OCI-LY1 (cell line): Measurements from ENCODE around the gene MPPED1.

Source experiments
- H2AFZ ChIP-seq: fragments of 200-600 bp; sonication (generic), shearing (Covaris generic); 2 replicates; pipeline ENCODE4 v1.6.0; 2014; ENCODE audit warnings: antibody characterized with exemption, mild to moderate bottlenecking, low read length
- H3F3A ChIP-seq: fragments of 200-600 bp; sonication (generic), shearing (Covaris generic); 2 replicates; pipeline ENCODE4 v1.6.0; 2014; ENCODE audit warnings: mild to moderate bottlenecking, antibody characterized with exemption, low read length, moderate library complexity; ENCODE audit not compliant: insufficient read depth
- H3K27ac ChIP-seq: fragments of 200-600 bp; sonication (generic); 2 replicates; pipeline ENCODE4 v1.5.1; 2014; ENCODE audit warnings: low read length, mixed run types, mild to moderate bottlenecking, low read depth; ENCODE audit not compliant: poor library complexity, severe bottlenecking
- H3K27me3 ChIP-seq: fragments of 200-600 bp; sonication (generic); 2 replicates; pipeline ENCODE4 v1.6.0; 2014; ENCODE audit warnings: antibody characterized with exemption, mild to moderate bottlenecking, low read length, moderate library complexity; ENCODE audit not compliant: insufficient read depth
- H3K36me3 ChIP-seq: fragments of 200-600 bp; sonication (generic); 2 replicates; pipeline ENCODE4 v1.6.1; 2014; ENCODE audit warnings: mild to moderate bottlenecking, antibody characterized with exemption, low read length, moderate library complexity, mixed read lengths; ENCODE audit not compliant: insufficient read depth
- H3K4me1 ChIP-seq: fragments of 200-600 bp; sonication (generic); 2 replicates; pipeline ENCODE4 v1.5.1; 2014; ENCODE audit warnings: mild to moderate bottlenecking, low read length, moderate library complexity; ENCODE audit not compliant: insufficient read depth, severe bottlenecking
- H3K4me2 ChIP-seq: fragments of 200-600 bp; sonication (generic), shearing (Covaris generic); 2 replicates; pipeline ENCODE4 v1.6.1; 2014; ENCODE audit warnings: low read length
- H3K4me3 ChIP-seq: fragments of 200-600 bp; sonication (generic); 2 replicates; pipeline ENCODE4 v1.5.1; 2014; ENCODE audit warnings: low read length, low read depth, mild to moderate bottlenecking, mixed read lengths; ENCODE audit not compliant: poor library complexity, severe bottlenecking
- H3K79me2 ChIP-seq: fragments of 200-600 bp; shearing (Covaris generic); 2 replicates; pipeline ENCODE4 v1.6.1; 2016; ENCODE audit warnings: mixed run types, low read length, mixed read lengths; ENCODE audit not compliant: insufficient read depth
- H3K9ac ChIP-seq: fragments of 200-600 bp; sonication (generic), shearing (Covaris generic); 2 replicates; pipeline ENCODE4 v1.6.1; 2014; ENCODE audit warnings: mild to moderate bottlenecking, low read length, mixed read lengths
- H3K9me2 ChIP-seq: fragments of 200-600 bp; sonication (generic), shearing (Covaris generic); 2 replicates; pipeline ENCODE4 v1.6.1; 2014; ENCODE audit warnings: low read depth, mild to moderate bottlenecking, low read length, mixed read lengths
- H3K9me3 ChIP-seq: fragments of 200-600 bp; shearing (Covaris generic); 2 replicates; pipeline ENCODE4 v1.6.1; 2014; ENCODE audit warnings: low read length, mixed read lengths
- H4K20me1 ChIP-seq: fragments of 200-600 bp; sonication (generic), shearing (Covaris generic); 2 replicates; pipeline ENCODE4 v1.6.0; 2016; ENCODE audit warnings: mild to moderate bottlenecking, low read length; ENCODE audit not compliant: insufficient read depth
- CTCF ChIP-seq: fragments of 200-600 bp; sonication (generic), shearing (Covaris generic); IDR thresholded peaks from 2 replicates; pipeline ENCODE4 v1.5.1; 2017; ENCODE audit warnings: mild to moderate bottlenecking, antibody characterized with exemption, low read length, moderate library complexity, mixed read lengths
- EZH2 ChIP-seq: fragments of 200-600 bp; sonication (generic), shearing (Covaris generic); IDR thresholded peaks from 2 replicates; pipeline ENCODE4 v1.8.0; 2017; ENCODE audit warnings: borderline replicate concordance, mixed run types, mild to moderate bottlenecking, antibody characterized with exemption, low read length, moderate library complexity, mixed read lengths

MPPED1 gene

GRCh38 chr22:43543522-43544288 lies 131.9 kb downstream of the MPPED1 start:
- H3K36me3 ChIP-seq, result no peaks in the 10 kb centered on the region
- H3F3A ChIP-seq, result no peaks in the 10 kb centered on the region
- no peaks in the 10 kb centered on the region for H4K20me1 ChIP-seq
- no peaks in the 10 kb centered on the region for H3K9me2 ChIP-seq
- no peak overlapping the region for H3K9ac ChIP-seq
- H3K9me3 ChIP-seq, result no peaks in the 10 kb centered on the region
- no peak overlapping the region for H3K4me2 ChIP-seq
- no peak overlapping the region for H3K27ac ChIP-seq
- no peak for TF ChIP-seq EZH2
- TF ChIP-seq CTCF, result no peak
- H3K79me2 ChIP-seq, result no peaks in the 10 kb centered on the region
- H3K4me1 ChIP-seq, result no peaks in the 10 kb centered on the region
- H3K4me3 ChIP-seq, result no peak overlapping the region
- no peaks in the 10 kb centered on the region for H3K27me3 ChIP-seq
- no peak overlapping the region for H2AFZ ChIP-seq

GRCh38 chr22:43544289-43544673 lies 132.5 kb downstream of the MPPED1 start:
- Histone ChIP-seq H4K20me1 (no peaks in the 10 kb centered on the region), H3K4me3 (no peak overlapping the region), H3K27me3 (no peaks in the 10 kb centered on the region), H3K9me3 (no peaks in the 10 kb centered on the region), H3F3A (no peaks in the 10 kb centered on the region), H3K4me1 (no peaks in the 10 kb centered on the region), H3K9ac (no peak overlapping the region), H3K9me2 (no peaks in the 10 kb centered on the region), H2AFZ (no peak overlapping the region), H3K27ac (no peak overlapping the region), H3K4me2 (no peak overlapping the region), H3K79me2 (no peaks in the 10 kb centered on the region), H3K36me3 (no peaks in the 10 kb centered on the region)
- TF ChIP-seq CTCF (no peak), EZH2 (no peak)

- Histone ChIP-seq H3K36me3 (no peaks in the 10 kb centered on the region), H2AFZ (no peak overlapping the region)
- TF ChIP-seq CTCF, result no peak
- TF ChIP-seq EZH2, result no peak
These were observed 134.4 kb downstream of the MPPED1 start for GRCh38 chr22:43546186-43546585.

More at GRCh38 chr22:43546186-43546585, 134.4 kb downstream of the MPPED1 start:
- Histone ChIP-seq H3K9me2 (no peaks in the 10 kb centered on the region), H3K4me1 (no peaks in the 10 kb centered on the region), H3K27me3 (no peaks in the 10 kb centered on the region), H3K9ac (no peak overlapping the region), H3K79me2 (no peaks in the 10 kb centered on the region), H3F3A (no peaks in the 10 kb centered on the region), H3K27ac (no peak overlapping the region), H4K20me1 (no peaks in the 10 kb centered on the region), H3K4me3 (no peak overlapping the region), H3K4me2 (no peak overlapping the region), H3K9me3 (no peaks in the 10 kb centered on the region)
